ENCODE data around the gene LYPD6B.

Gene LYPD6B

GRCh38 chr2:149185942-149186490, 147.5 kb downstream of the LYPD6B start:
- no peak overlapping the region for H3K27ac ChIP-seq
- TF ChIP-seq CTCF (conservative IDR thresholded peaks at IDR 0.05) (no peak), ZFX (IDR thresholded peaks at IDR 0.05) (no peak)

GRCh38 chr2:149187057-149187456, 148.6 kb downstream of the LYPD6B start:
- no peak for TF ChIP-seq ZFX (IDR thresholded peaks at IDR 0.05)
- no peak for TF ChIP-seq CTCF (conservative IDR thresholded peaks at IDR 0.05)
- no peak overlapping the region for H3K27ac ChIP-seq

GRCh38 chr2:149188291-149188690, 149.8 kb downstream of the LYPD6B start:
- no peak overlapping the region for H3K27ac ChIP-seq
- TF ChIP-seq ZFX (IDR thresholded peaks at IDR 0.05) (no peak), CTCF (conservative IDR thresholded peaks at IDR 0.05) (no peak)

GRCh38 chr2:149189769-149190168, 151.3 kb downstream of the LYPD6B start:
- TF ChIP-seq ZFX (IDR thresholded peaks at IDR 0.05) = no peak
- no peak for TF ChIP-seq CTCF (conservative IDR thresholded peaks at IDR 0.05)
- H3K27ac ChIP-seq = no peak overlapping the region

- no peak overlapping the region for H3K27ac ChIP-seq
- no peak for TF ChIP-seq ZFX (IDR thresholded peaks at IDR 0.05)
- TF ChIP-seq CTCF (conservative IDR thresholded peaks at IDR 0.05) = no peak
Observed at GRCh38 chr2:149191915-149192314, 153.4 kb downstream of the LYPD6B start.

- TF ChIP-seq ZFX (IDR thresholded peaks at IDR 0.05) (no peak), CTCF (conservative IDR thresholded peaks at IDR 0.05) (no peak)
- H3K27ac ChIP-seq = no peak overlapping the region
Observed at GRCh38 chr2:149192427-149192826, 153.9 kb downstream of the LYPD6B start.

- no peak for TF ChIP-seq ZFX (IDR thresholded peaks at IDR 0.05)
- no peak for TF ChIP-seq CTCF (conservative IDR thresholded peaks at IDR 0.05)
- H3K27ac ChIP-seq = no peak overlapping the region
Observed at GRCh38 chr2:149200109-149200520, 161.6 kb downstream of the LYPD6B start.

Data from C4-2B (cell line).